Stimulated activated CD8-positive, alpha-beta memory T cell treated with anti-CD3 and anti-CD28 coated beads, Interleukin-12 subunit alpha, Interleukin-12 subunit beta, amount 100 ng/mL, for 24 hours (primary cell): ENCODE results near the gene TNFSF10.

Experiments used
- DNase-seq: peaks from one replicate; pipeline ENCODE4 v3.0.0-alpha.2; 2020; ENCODE audit errors: extremely low read depth

The TNFSF10 gene

GRCh38 chr3:172516318-172517214 is 6.7 kb downstream of the TNFSF10 start:
- no peak for DNase-seq

- no peak for DNase-seq
These were observed 7.9 kb downstream of the TNFSF10 start for GRCh38 chr3:172515130-172515918.

- no peak for DNase-seq
These were observed 8.6 kb downstream of the TNFSF10 start for GRCh38 chr3:172514678-172515077.

- no peak for DNase-seq
These were observed 9.7 kb downstream of the TNFSF10 start for GRCh38 chr3:172513488-172513887.

- no peak for DNase-seq
These were observed 11.2 kb downstream of the TNFSF10 start for GRCh38 chr3:172511783-172512762.

- DNase-seq: no peak
These were observed 17.1 kb downstream of the TNFSF10 start for GRCh38 chr3:172506094-172506493.

- DNase-seq: no peak
These were observed 21.7 kb downstream of the TNFSF10 start for GRCh38 chr3:172501540-172501939.

- DNase-seq: peak; percentile 54
These were observed 33.0 kb downstream of the TNFSF10 start for GRCh38 chr3:172490198-172490669.

GRCh38 chr3:172478116-172478515 is 45.1 kb downstream of the TNFSF10 start:
- DNase-seq: no peak

GRCh38 chr3:172476347-172476746 is 46.9 kb downstream of the TNFSF10 start:
- DNase-seq: no peak

GRCh38 chr3:172475703-172476102 is 47.5 kb downstream of the TNFSF10 start:
- DNase-seq: no peak

GRCh38 chr3:172471903-172472302 is 51.3 kb downstream of the TNFSF10 start:
- DNase-seq: no peak

GRCh38 chr3:172470588-172470987 is 52.6 kb downstream of the TNFSF10 start:
- no peak for DNase-seq

GRCh38 chr3:172467170-172467824 is 55.9 kb downstream of the TNFSF10 start:
- DNase-seq: no peak

GRCh38 chr3:172466553-172467130 is 56.6 kb downstream of the TNFSF10 start:
- DNase-seq: no peak

GRCh38 chr3:172465281-172465680 is 57.9 kb downstream of the TNFSF10 start:
- no peak for DNase-seq

- DNase-seq: no peak
These were observed 58.9 kb downstream of the TNFSF10 start for GRCh38 chr3:172464306-172464705.

- no peak for DNase-seq
These were observed 61.6 kb downstream of the TNFSF10 start for GRCh38 chr3:172461530-172462138.

GRCh38 chr3:172456404-172456803 is 66.8 kb downstream of the TNFSF10 start:
- no peak for DNase-seq
